Lower leg skin (tissue), 3 donors: ENCODE measurements around the gene SESN2.

Experiments used
- CTCF ChIP-seq, 3 donors: fragments of 450-650 bp; IDR thresholded peaks; one replicate each; pipeline ENCODE4 v1.5.1; 2016; ENCODE audit warnings: antibody characterized with exemption in 3 of 3, mild to moderate bottlenecking in 3 of 3, moderate library complexity in 2 of 3
- POLR2A ChIP-seq, 2 donors: fragments of 450-650 bp; IDR thresholded peaks; one replicate each; pipeline ENCODE4 v1.6.1; 2016 to 2017; ENCODE audit warnings: antibody characterized with exemption in 2 of 2, mild to moderate bottlenecking in 1 of 2, moderate library complexity in 1 of 2

GRCh38 chr1:28233264-28233606 is 26.1 kb upstream of the SESN2 start:
- TF ChIP-seq CTCF (IDR thresholded peaks at IDR 0.05) (no peak), POLR2A (IDR thresholded peaks at IDR 0.05) (no peak)
